H1 (cell line): Measurements from ENCODE around the gene CUBN. TPM values are rescaled to one million over a fixed set of nuclear protein-coding genes. Genes with fewer than 3 reads are reported as not detected.

Experiments
- CTCF ChIA-PET: fragments of 300-600 bp; sonication (Branson Sonifier 250); formaldehyde crosslinking; loops from one replicate; lab custom pipeline; 2021; ENCODE audit not compliant: partially characterized antibody; lab: Charles Lee
- POLR2A ChIA-PET: fragments of 300-600 bp; sonication (Branson Sonifier 250); formaldehyde crosslinking; loops from one replicate; lab custom pipeline; 2021; ENCODE audit warnings: inconsistent platforms; ENCODE audit not compliant: partially characterized antibody; lab: Charles Lee
- DNase-seq, 2 experiments: peaks; one replicate each; pipeline versions ENCODE4 v3.0.0 to v3.0.0-alpha.2; 2010 to 2022; ENCODE audit warnings: low spot score in 2 of 2, low read depth in 1 of 2, mixed read lengths in 1 of 2
- FAIRE-seq: peaks from 2 replicates; lab custom pipeline; 2011; peaks lifted over from hg19 to GRCh38; lab: Jason Lieb, UNC
- H2AFZ ChIP-seq: 2 replicates; pipeline ENCODE4 v1.8.1; 2012; ENCODE audit warnings: low read length, inconsistent platforms
- H2AK5ac ChIP-seq: 2 replicates; pipeline ENCODE4 v1.6.1; 2013; ENCODE audit warnings: low read depth, low read length
- H2BK120ac ChIP-seq: replicated peaks from 2 replicates; pipeline ENCODE3; 2013; ENCODE audit warnings: low read depth, low read length, inconsistent platforms
- H2BK12ac ChIP-seq: 2 replicates; pipeline ENCODE4 v1.6.1; 2013; ENCODE audit warnings: low read depth, low read length
- H2BK15ac ChIP-seq: 2 replicates; pipeline ENCODE4 v1.6.1; 2013; ENCODE audit warnings: low read length
- H2BK20ac ChIP-seq: 2 replicates; pipeline ENCODE4 v1.6.1; 2013; ENCODE audit warnings: low read length
- H2BK5ac ChIP-seq: 2 replicates; pipeline ENCODE4 v1.6.1; 2013; ENCODE audit warnings: low read depth, low read length
- H3K14ac ChIP-seq: 2 replicates; pipeline ENCODE4 v1.6.1; 2013; ENCODE audit warnings: inconsistent platforms; ENCODE audit not compliant: insufficient read length
- H3K18ac ChIP-seq: 2 replicates; pipeline ENCODE4 v1.6.1; 2013; ENCODE audit warnings: low read length; ENCODE audit errors: extremely low read depth
- H3K23ac ChIP-seq: 2 replicates; pipeline ENCODE4 v1.6.1; 2013; ENCODE audit warnings: inconsistent platforms; ENCODE audit not compliant: insufficient read length
- H3K23me2 ChIP-seq: 2 replicates; pipeline ENCODE4 v1.6.1; 2013; ENCODE audit warnings: low read depth, low read length
- H3K27ac ChIP-seq: 2 replicates; pipeline ENCODE4 v1.6.1; 2011; ENCODE audit warnings: low read depth, low read length, inconsistent platforms
- H3K27me3 ChIP-seq, 4 experiments: replicated peaks in 1 of 4; 1 replicate in 1 of 4; 2 replicates in 3 of 4; pipeline versions ENCODE4 v1.6.1 to v1.8.1; 2011 to 2013; ENCODE audit warnings: low read length in 3 of 4, mild to moderate bottlenecking in 3 of 4, inconsistent platforms in 2 of 4, mixed read lengths in 2 of 4, moderate library complexity in 1 of 4; ENCODE audit not compliant: control insufficient read depth in 3 of 4, insufficient read depth in 3 of 4; ENCODE audit errors: extremely low read depth in 1 of 4
- H3K36me3 ChIP-seq, 4 experiments: 2 replicates each; pipeline versions ENCODE4 v1.6.1 to v1.8.1; 2011 to 2013; ENCODE audit warnings: mild to moderate bottlenecking in 4 of 4, low read length in 3 of 4, moderate library complexity in 2 of 4, control low read depth in 1 of 4, inconsistent platforms in 1 of 4; ENCODE audit not compliant: insufficient read depth in 4 of 4, control insufficient read depth in 2 of 4
- H3K4ac ChIP-seq: replicated peaks from 2 replicates; pipeline ENCODE3; 2013; ENCODE audit warnings: low read length, low read depth, mixed read lengths, inconsistent platforms; ENCODE audit not compliant: insufficient read length
- H3K4me1 ChIP-seq, 4 experiments: replicated peaks in 1 of 4; 1 replicate in 1 of 4; 2 replicates in 3 of 4; pipeline versions ENCODE4 v1.6.1 to v1.8.1; 2011 to 2013; ENCODE audit warnings: low read length in 3 of 4, inconsistent platforms in 2 of 4, mixed read lengths in 1 of 4; ENCODE audit not compliant: insufficient read depth in 4 of 4, control insufficient read depth in 3 of 4
- H3K4me2 ChIP-seq, 2 experiments: 2 replicates each; pipeline versions ENCODE4 v1.6.1 to v1.8.1; 2011 to 2013; ENCODE audit warnings: low read depth in 2 of 2, low read length in 2 of 2, control low read depth in 1 of 2, inconsistent platforms in 1 of 2, mild to moderate bottlenecking in 1 of 2; ENCODE audit not compliant: insufficient read depth in 1 of 2
- H3K4me3 ChIP-seq, 4 experiments: fragments of 200-600, 300-600 bp in 1 of 4; sonication (generic), shearing (Covaris generic), sonication (Bioruptor Twin) in 1 of 4; 2 replicates each; pipeline versions ENCODE4 v1.5.1 to v1.8.1; 2011 to 2016; ENCODE audit warnings: low read length in 4 of 4, low read depth in 3 of 4, control low read depth in 2 of 4, inconsistent platforms in 2 of 4, mild to moderate bottlenecking in 2 of 4, mixed read lengths in 1 of 4, moderate library complexity in 1 of 4; ENCODE audit not compliant: insufficient read depth in 2 of 4; ENCODE audit errors: extremely low read depth in 1 of 4
- H3K56ac ChIP-seq: replicated peaks from 2 replicates; pipeline ENCODE3; 2013; ENCODE audit warnings: low read depth, mild to moderate bottlenecking, mixed read lengths, low read length, inconsistent platforms; ENCODE audit not compliant: insufficient read length
- H3K79me1 ChIP-seq: 2 replicates; pipeline ENCODE4 v1.6.1; 2013; ENCODE audit warnings: low read depth, low read length, control low read depth
- H3K79me2 ChIP-seq, 2 experiments: 2 replicates each; pipeline versions ENCODE4 v1.6.1 to v1.8.1; 2012 to 2013; ENCODE audit warnings: low read length in 2 of 2, mild to moderate bottlenecking in 2 of 2, inconsistent platforms in 1 of 2; ENCODE audit not compliant: insufficient read depth in 2 of 2, control insufficient read depth in 1 of 2
- H3K9ac ChIP-seq, 4 experiments: replicated peaks in 1 of 4; 1 replicate in 1 of 4; 2 replicates in 3 of 4; pipeline versions ENCODE4 v1.6.1 to v1.8.1; 2011 to 2013; ENCODE audit warnings: low read depth in 3 of 4, low read length in 3 of 4, control low read depth in 2 of 4, mild to moderate bottlenecking in 2 of 4, moderate library complexity in 2 of 4, inconsistent platforms in 1 of 4; ENCODE audit errors: extremely low read depth in 1 of 4
- H3K9me3 ChIP-seq, 2 experiments: 2 replicates each; pipeline versions ENCODE4 v1.6.1 to v1.8.1; 2012 to 2013; ENCODE audit warnings: mild to moderate bottlenecking in 2 of 2, moderate library complexity in 2 of 2, control low read depth in 1 of 2, inconsistent platforms in 1 of 2, low read depth in 1 of 2, low read length in 1 of 2, mixed read lengths in 1 of 2; ENCODE audit not compliant: insufficient read depth in 2 of 2
- H4K20me1 ChIP-seq, 2 experiments: replicated peaks in 1 of 2; 2 replicates each; pipeline versions ENCODE3 to v1.8.1; 2011 to 2013; ENCODE audit warnings: inconsistent platforms in 2 of 2, low read length in 2 of 2, mild to moderate bottlenecking in 1 of 2; ENCODE audit not compliant: insufficient read depth in 2 of 2, control insufficient read depth in 1 of 2
- H4K5ac ChIP-seq: 2 replicates; pipeline ENCODE4 v1.6.1; 2013; ENCODE audit warnings: low read length, low read depth, mixed read lengths, inconsistent platforms; ENCODE audit not compliant: insufficient read length
- H4K8ac ChIP-seq: 2 replicates; pipeline ENCODE4 v1.8.0; 2013; ENCODE audit warnings: mild to moderate bottlenecking, moderate library complexity, low read length, inconsistent platforms; ENCODE audit not compliant: insufficient read depth; ENCODE audit errors: extremely low read depth
- H4K91ac ChIP-seq: replicated peaks from 2 replicates; pipeline ENCODE3; 2013; ENCODE audit warnings: low read length, mixed read lengths, inconsistent platforms; ENCODE audit not compliant: insufficient read length
- CEBPB ChIP-seq: IDR thresholded peaks from 2 replicates; pipeline ENCODE4 v1.6.1; 2012; ENCODE audit warnings: low read depth, low read length
- E2F6 ChIP-seq: IDR thresholded peaks from 2 replicates; pipeline ENCODE4 v1.6.1; 2012; ENCODE audit warnings: inconsistent platforms
- EZH2 ChIP-seq: fragments of 200-600 bp; sonication (generic); IDR thresholded peaks from 2 replicates; pipeline ENCODE4 v1.7.1; 2012; ENCODE audit warnings: low read depth, mild to moderate bottlenecking, moderate library complexity, low read length, inconsistent platforms; ENCODE audit not compliant: severe bottlenecking
- FOSL1 ChIP-seq: IDR thresholded peaks from 2 replicates; pipeline ENCODE4 v1.6.1; 2011; ENCODE audit warnings: mild to moderate bottlenecking, low read depth, low read length, moderate library complexity; ENCODE audit not compliant: insufficient read depth
- GTF2F1 ChIP-seq: IDR thresholded peaks from 2 replicates; pipeline ENCODE4 v1.6.1; 2012; ENCODE audit warnings: low read depth, low read length, improper control_type of control experiment, borderline replicate concordance
- SIN3A ChIP-seq, 2 experiments: IDR thresholded peaks in 1 of 2; conservative IDR thresholded peaks in 1 of 2; 2 replicates each; pipeline ENCODE4 v1.6.1; 2011 to 2012; ENCODE audit warnings: low read length in 2 of 2, improper control_type of control experiment in 1 of 2, low read depth in 1 of 2, mild to moderate bottlenecking in 1 of 2
- WGBS, 2 experiments: shearing (Covaris generic) in 1 of 2; methylation state at CpG; one replicate each; pipeline versions ENCODE4 v1.1.6 to v1.1.7; 2013 to 2015; ENCODE audit warnings: low lambda C conversion rate in 2 of 2, mixed read lengths in 2 of 2, inconsistent platforms in 1 of 2, low coverage in 1 of 2, missing lambda C conversion rate in 1 of 2; ENCODE audit not compliant: insufficient replicate concordance in 2 of 2, insufficient coverage in 1 of 2, insufficient read length in 1 of 2; ENCODE audit errors: extremely low coverage in 1 of 2, missing lambda C conversion rate in 1 of 2; 5-methylcytosine and 5-hydroxymethylcytosine counted together
- polyA plus RNA-seq, 7 experiments: library from polyadenylated mRNA; depleted of rRNA in 3 of 7; stranded (reverse) in 5 of 7; unstranded in 2 of 7; fragments of >200 nt in 5 of 7; fragments of 200-250 nt in 2 of 7; gene quantifications; 1 replicate in 5 of 7; 2 replicates in 1 of 7; 4 replicates in 1 of 7; pipeline versions ENCODE4 v1.2.1 to v1.2.3, GENCODE V29; 2011 to 2013; ENCODE audit warnings: missing spikeins in 2 of 7, mixed read lengths in 2 of 7
- total RNA-seq: library from RNA; stranded (reverse); fragmentation: NEBNext Ultra II Directional; extraction: Animal tissue kit (Norgen Biotek cat#: 25700); gene quantifications from 2 replicates; pipeline ENCODE4 v1.2.1, GENCODE V29; 2021

Gene CUBN
- total and polyA plus RNA-seq, 2 of the 8 experiments (the other 6 are each of a cell fraction or from before 2014, with no cell fraction given) = 0.04 to 0.08 TPM

GRCh38 chr10:17161775-17162174 lies 32.2 kb upstream of the CUBN start:
- WGBS, 2 experiments = 62% methylated on average over 3 of the region's 3 CpGs; no CpG with 5 or more reads in 1 of the 2 experiments
- CTCF ChIA-PET = no interaction called here

More at GRCh38 chr10:17161775-17162174, 32.2 kb upstream of the CUBN start:
- Histone ChIP-seq H2BK120ac (no peak overlapping the region), H3K9ac (no peak overlapping the region), H3K79me2 (no peaks in the 10 kb centered on the region), H2BK12ac (no peak overlapping the region), H3K23ac (no peak overlapping the region), H3K36me3 (no peaks in the 10 kb centered on the region), H4K20me1 (no peaks in the 10 kb centered on the region), H3K18ac (no peak overlapping the region), H4K5ac (no peak overlapping the region), H3K56ac (no peak overlapping the region), H3K27me3 (no peaks in the 10 kb centered on the region), H2BK15ac (no peak overlapping the region), H2BK5ac (no peak overlapping the region), H2AK5ac (no peak overlapping the region), H3K4me3 (no peak overlapping the region), H3K9me3 (no peaks in the 10 kb centered on the region), H3K4me1 (no peaks in the 10 kb centered on the region), H3K23me2 (no peaks in the 10 kb centered on the region), H2AFZ (no peak overlapping the region), H3K4ac (no peak overlapping the region), H4K91ac (no peak overlapping the region), H2BK20ac (no peak overlapping the region), H4K8ac (no peak overlapping the region), H3K27ac (no peak overlapping the region), H3K79me1 (no peaks in the 10 kb centered on the region), H3K14ac (no peak overlapping the region), H3K4me2 (no peak overlapping the region)
- DNase-seq (no peak), FAIRE-seq (no peak)
- POLR2A ChIA-PET = interaction anchor here (1.4 kb wide), 1 partner anchor 39 kb away, joined by 3 read pairs; the partner anchor contains the start of gene TRDMT1
- TF ChIP-seq E2F6 = no peak
- no peak for TF ChIP-seq FOSL1
- TF ChIP-seq GTF2F1 = no peak
- TF ChIP-seq CEBPB = no peak
- TF ChIP-seq EZH2 = no peak
- TF ChIP-seq SIN3A (conservative IDR thresholded peaks at IDR 0.05 in 1 of 2, IDR thresholded peaks at IDR 0.05 in 1 of 2; ENCODE audit: low read depth in 1 of 2, low read length in 2 of 2) = no peak
